ENCODE results near the gene ISCU.
A peak's percentile ranks its signal among the peaks of the same experiment; 100 is the strongest.

GRCh38 chr12:108570743-108571608 is 8.6 kb downstream of the ISCU start:
- TF ChIP-seq CTCF (IDR thresholded peaks at IDR 0.05; ENCODE audit: extremely low read depth in 1 of 2, insufficient read depth in 1 of 2, low read depth in 1 of 2, low read length in 2 of 2) (peak; percentile 8 to 13), POLR2AphosphoS5 (IDR thresholded peaks at IDR 0.05; ENCODE audit: insufficient read depth, low read depth, low read length) (no peak), POLR2A (IDR thresholded peaks at IDR 0.05; ENCODE audit: low read depth, low read length) (no peak), MYC (IDR thresholded peaks at IDR 0.05; ENCODE audit: low read depth, low read length) (no peak)
